GM12801 (cell line): ENCODE results near the gene SLC35F5.

ENCODE experiments used
- CTCF ChIP-seq: IDR thresholded peaks from one replicate; pipeline ENCODE4 v1.5.1; 2011; ENCODE audit warnings: control low read depth; ENCODE audit not compliant: insufficient read length; ENCODE audit errors: extremely low read depth

Gene SLC35F5

GRCh38 chr2:113700186-113700841 lies 56.1 kb downstream of the SLC35F5 start:
- TF ChIP-seq CTCF: no peak

- TF ChIP-seq CTCF: no peak
These were observed 57.5 kb downstream of the SLC35F5 start for GRCh38 chr2:113698892-113699447.

GRCh38 chr2:113697516-113697915 lies 58.9 kb downstream of the SLC35F5 start:
- no peak for TF ChIP-seq CTCF

- no peak for TF ChIP-seq CTCF
These were observed 62.0 kb downstream of the SLC35F5 start for GRCh38 chr2:113694438-113694837.

- TF ChIP-seq CTCF: no peak
These were observed 63.6 kb downstream of the SLC35F5 start for GRCh38 chr2:113692698-113693428.

GRCh38 chr2:113686537-113686936 lies 69.9 kb downstream of the SLC35F5 start:
- TF ChIP-seq CTCF: no peak

GRCh38 chr2:113685471-113685870 lies 71.0 kb downstream of the SLC35F5 start:
- no peak for TF ChIP-seq CTCF
